ENCODE data around the gene CAPN2. TPM values are rescaled to one million over a fixed set of nuclear protein-coding genes. Genes with fewer than 3 reads are reported as not detected.

Gene CAPN2
- total RNA-seq, 1 experiment from 2014 or later, result 459 TPM

- intact Hi-C loops (cut with micrococcal nuclease; ENCODE audit: unreplicated experiment), result no loop called here
- ChIA-PET POLR2A (ENCODE audit: unreplicated experiment) (no interaction called here), CTCF (no interaction called here)
- H3K9me2 ChIP-seq (ENCODE audit: insufficient read depth), result no peaks in the 10 kb centered on the region
- no peaks in the 10 kb centered on the region for H3K79me2 ChIP-seq (ENCODE audit: low read depth)
- H2AFZ ChIP-seq, result no peak overlapping the region
- TF ChIP-seq EZH2 (IDR thresholded peaks at IDR 0.05; ENCODE audit: low read depth) (no peak), CTCF (conservative IDR thresholded peaks at IDR 0.05) (no peak)
- H3K4me3 ChIP-seq, result no peak overlapping the region
- BruUV-seq (replicated peaks), result no TSS peak
- peaks cover 54% of the 10 kb centered on the region; the same call in 1 of the 2 replicates for H3F3A ChIP-seq (ENCODE audit: insufficient read depth, low read depth)
- no peak overlapping the region for H3K27ac ChIP-seq
- DNase-seq, result no peak
- peaks cover 58% of the 10 kb centered on the region for H3K36me3 ChIP-seq (ENCODE audit: low read depth)
- no peaks in the 10 kb centered on the region for H3K4me1 ChIP-seq (replicated peaks; ENCODE audit: insufficient read depth)
- H3K27me3 ChIP-seq (ENCODE audit: insufficient read depth, low read depth), result no peaks in the 10 kb centered on the region
- no peaks in the 10 kb centered on the region for H4K20me1 ChIP-seq (ENCODE audit: insufficient read depth)
- no peak overlapping the region for H3K4me2 ChIP-seq
- H3K9me3 ChIP-seq (ENCODE audit: insufficient read depth, low read depth), result no peaks in the 10 kb centered on the region
These were observed 42.5 kb downstream of the CAPN2 start for GRCh38 chr1:223754681-223755431.

GRCh38 chr1:223755432-223755792, 43.1 kb downstream of the CAPN2 start:
- BruUV-seq (replicated peaks), result no TSS peak
- TF ChIP-seq CTCF (conservative IDR thresholded peaks at IDR 0.05) (no peak), EZH2 (IDR thresholded peaks at IDR 0.05; ENCODE audit: low read depth) (no peak)
- no peaks in the 10 kb centered on the region for H3K9me2 ChIP-seq (ENCODE audit: insufficient read depth)
- H2AFZ ChIP-seq, result no peak overlapping the region
- no peaks in the 10 kb centered on the region for H3K9me3 ChIP-seq (ENCODE audit: insufficient read depth, low read depth)
- H3K4me3 ChIP-seq, result no peak overlapping the region
- peaks cover 52% of the 10 kb centered on the region; the same call in 1 of the 2 replicates for H3F3A ChIP-seq (ENCODE audit: insufficient read depth, low read depth)
- ChIA-PET CTCF (no interaction called here), POLR2A (ENCODE audit: unreplicated experiment) (no interaction called here)
- no peaks in the 10 kb centered on the region for H3K4me1 ChIP-seq (replicated peaks; ENCODE audit: insufficient read depth)
- peaks cover 57% of the 10 kb centered on the region for H3K36me3 ChIP-seq (ENCODE audit: low read depth)
- no peaks in the 10 kb centered on the region for H4K20me1 ChIP-seq (ENCODE audit: insufficient read depth)
- H3K4me2 ChIP-seq, result no peak overlapping the region
- intact Hi-C loops (cut with micrococcal nuclease; ENCODE audit: unreplicated experiment), result no loop called here
- DNase-seq, result no peak
- H3K27ac ChIP-seq, result no peak overlapping the region
- H3K79me2 ChIP-seq (ENCODE audit: low read depth), result no peaks in the 10 kb centered on the region
- no peaks in the 10 kb centered on the region for H3K27me3 ChIP-seq (ENCODE audit: insufficient read depth, low read depth)

- CTCF ChIA-PET, result interaction anchor here (0.9 kb wide), 1 partner anchor 47 kb away, joined by 3 read pairs; no protein-coding TSS in a partner anchor
- POLR2A ChIA-PET (ENCODE audit: unreplicated experiment), result no interaction called here
- Histone ChIP-seq H3K9me2 (ENCODE audit: insufficient read depth) (no peaks in the 10 kb centered on the region), H3K4me3 (no peak overlapping the region), H3K4me1 (replicated peaks; ENCODE audit: insufficient read depth) (no peaks in the 10 kb centered on the region), H2AFZ (no peak overlapping the region), H3K27ac (no peak overlapping the region), H3K27me3 (ENCODE audit: insufficient read depth, low read depth) (no peaks in the 10 kb centered on the region), H3F3A (ENCODE audit: insufficient read depth, low read depth) (peaks cover 48% of the 10 kb centered on the region; the same call in 1 of the 2 replicates), H3K79me2 (ENCODE audit: low read depth) (no peaks in the 10 kb centered on the region), H3K9me3 (ENCODE audit: insufficient read depth, low read depth) (no peaks in the 10 kb centered on the region), H3K4me2 (no peak overlapping the region), H4K20me1 (ENCODE audit: insufficient read depth) (no peaks in the 10 kb centered on the region), H3K36me3 (ENCODE audit: low read depth) (peaks cover 50% of the 10 kb centered on the region)
- intact Hi-C loops (cut with micrococcal nuclease; ENCODE audit: unreplicated experiment), result no loop called here
- BruUV-seq (replicated peaks), result no TSS peak
- TF ChIP-seq CTCF (conservative IDR thresholded peaks at IDR 0.05) (no peak), EZH2 (IDR thresholded peaks at IDR 0.05; ENCODE audit: low read depth) (no peak)
- DNase-seq, result no peak
These were observed 43.8 kb downstream of the CAPN2 start for GRCh38 chr1:223755992-223756775.
